MV-4-11 (cell line): ENCODE results near the gene PPP2R5A.
"Not testable (repeated sequence)": the region's sequence is repeated elsewhere in the genome, so short reads cannot be mapped to it uniquely, and the experiment has no call there.

Source experiments
- DNase-seq: peaks from one replicate; lab custom pipeline; 2025; lab: John Stamatoyannopoulos, UW

PPP2R5A gene

GRCh38 chr1:212297338-212297737, 12.1 kb downstream of the PPP2R5A start:
- no peak for DNase-seq

GRCh38 chr1:212301580-212301979, 16.4 kb downstream of the PPP2R5A start:
- no peak for DNase-seq

- DNase-seq = no peak
Observed at GRCh38 chr1:212302745-212303383, 17.7 kb downstream of the PPP2R5A start.

- DNase-seq = no peak
Observed at GRCh38 chr1:212305342-212305741, 20.1 kb downstream of the PPP2R5A start.

- DNase-seq = not testable (repeated sequence)
Observed at GRCh38 chr1:212305984-212306452, 20.8 kb downstream of the PPP2R5A start.

GRCh38 chr1:212309967-212310366, 24.8 kb downstream of the PPP2R5A start:
- DNase-seq = no peak

- peak; percentile 10 for DNase-seq
Observed at GRCh38 chr1:212310383-212310782, 25.2 kb downstream of the PPP2R5A start.

GRCh38 chr1:212311836-212312497, 26.8 kb downstream of the PPP2R5A start:
- DNase-seq = no peak

- no peak for DNase-seq
Observed at GRCh38 chr1:212313616-212314015, 28.4 kb downstream of the PPP2R5A start.

- DNase-seq = no peak
Observed at GRCh38 chr1:212315184-212315583, 30.0 kb downstream of the PPP2R5A start.

- DNase-seq = peak; percentile 20
Observed at GRCh38 chr1:212315907-212316306, 30.7 kb downstream of the PPP2R5A start.

GRCh38 chr1:212317916-212318315, 32.7 kb downstream of the PPP2R5A start:
- DNase-seq = no peak

- DNase-seq = not testable (repeated sequence)
Observed at GRCh38 chr1:212321031-212321430, 35.8 kb downstream of the PPP2R5A start.

- no peak for DNase-seq
Observed at GRCh38 chr1:212323066-212323465, 37.9 kb downstream of the PPP2R5A start.

- DNase-seq = no peak
Observed at GRCh38 chr1:212326541-212326940, 41.3 kb downstream of the PPP2R5A start.

- DNase-seq = no peak
Observed at GRCh38 chr1:212328248-212328647, 43.0 kb downstream of the PPP2R5A start.

- DNase-seq = no peak
Observed at GRCh38 chr1:212329105-212329504, 43.9 kb downstream of the PPP2R5A start.

- no peak for DNase-seq
Observed at GRCh38 chr1:212341090-212341489, 55.9 kb downstream of the PPP2R5A start.

GRCh38 chr1:212344905-212345304, 59.7 kb downstream of the PPP2R5A start:
- DNase-seq = no peak

GRCh38 chr1:212346601-212347000, 61.4 kb downstream of the PPP2R5A start:
- DNase-seq = no peak

- no peak for DNase-seq
Observed at GRCh38 chr1:212351588-212352362, 66.6 kb downstream of the PPP2R5A start.

- DNase-seq = no peak
Observed at GRCh38 chr1:212353181-212353580, 68.0 kb downstream of the PPP2R5A start.

GRCh38 chr1:212354464-212354863, 69.3 kb downstream of the PPP2R5A start:
- no peak for DNase-seq
